HEK293 (cell line): ENCODE data around the gene EXOSC9.
A peak's percentile ranks its signal among the peaks of the same experiment; 100 is the strongest.

Experiments used
- BCL11A ChIP-seq: fragments of 450-650 bp; formaldehyde crosslinking; IDR thresholded peaks from 2 replicates; pipeline ENCODE4 v1.5.1; 2016; ENCODE audit warnings: low read depth, missing biosample characterization, missing genetic modification characterization
- CTCF ChIP-seq: fragments of 450-650 bp; formaldehyde crosslinking; IDR thresholded peaks from 2 replicates; pipeline ENCODE4 v1.5.1; 2016; ENCODE audit warnings: missing biosample characterization, missing genetic modification characterization
- ELK4 ChIP-seq: IDR thresholded peaks from 2 replicates; pipeline ENCODE4 v1.6.1; 2011; ENCODE audit warnings: mild to moderate bottlenecking, low read depth, low read length, borderline replicate concordance
- GLI2 ChIP-seq: fragments of 450-650 bp; formaldehyde crosslinking; IDR thresholded peaks from 2 replicates; pipeline ENCODE4; 2017; ENCODE audit warnings: missing biosample characterization, missing genetic modification characterization, low read depth, borderline replicate concordance
- GLIS2 ChIP-seq: fragments of 450-650 bp; formaldehyde crosslinking; IDR thresholded peaks from 2 replicates; pipeline ENCODE4 v1.5.1; 2016; ENCODE audit warnings: missing biosample characterization, missing genetic modification characterization
- KLF17 ChIP-seq: fragments of 450-650 bp; formaldehyde crosslinking; IDR thresholded peaks from 2 replicates; pipeline ENCODE4 v1.5.1; 2016; ENCODE audit warnings: missing biosample characterization, missing genetic modification characterization
- KLF8 ChIP-seq: fragments of 450-650 bp; formaldehyde crosslinking; IDR thresholded peaks from 2 replicates; pipeline ENCODE4 v1.5.1; 2016; ENCODE audit warnings: missing biosample characterization, missing genetic modification characterization
- KLF9 ChIP-seq: fragments of 450-650 bp; formaldehyde crosslinking; IDR thresholded peaks from 2 replicates; pipeline ENCODE4 v1.5.1; 2016; ENCODE audit warnings: missing biosample characterization, missing genetic modification characterization, low read depth
- PATZ1 ChIP-seq: fragments of 450-650 bp; formaldehyde crosslinking; IDR thresholded peaks from 2 replicates; pipeline ENCODE4 v1.5.1; 2016; ENCODE audit warnings: missing biosample characterization, missing genetic modification characterization
- PRDM10 ChIP-seq: fragments of 450-650 bp; formaldehyde crosslinking; IDR thresholded peaks from 2 replicates; pipeline ENCODE4 v1.5.1; 2016; ENCODE audit warnings: missing biosample characterization, missing genetic modification characterization
- TRIM28 ChIP-seq: IDR thresholded peaks from 2 replicates; pipeline ENCODE4 v1.6.1; 2011; ENCODE audit warnings: low read length, control low read depth, borderline replicate concordance
- ZBTB20 ChIP-seq: fragments of 450-650 bp; formaldehyde crosslinking; IDR thresholded peaks from 2 replicates; pipeline ENCODE4 v1.5.1; 2016; ENCODE audit warnings: missing biosample characterization, missing genetic modification characterization
- ZBTB6 ChIP-seq: fragments of 450-650 bp; formaldehyde crosslinking; IDR thresholded peaks from 2 replicates; pipeline ENCODE4 v1.5.1; 2017; ENCODE audit warnings: missing biosample characterization, missing genetic modification characterization
- ZNF19 ChIP-seq: fragments of 450-650 bp; formaldehyde crosslinking; IDR thresholded peaks from 2 replicates; pipeline ENCODE4; 2016; ENCODE audit warnings: missing biosample characterization, missing genetic modification characterization, low read depth
- ZNF211 ChIP-seq: fragments of 450-650 bp; formaldehyde crosslinking; IDR thresholded peaks from 2 replicates; pipeline ENCODE4 v1.5.1; 2016; ENCODE audit warnings: low read depth, missing biosample characterization, missing genetic modification characterization
- ZNF248 ChIP-seq: fragments of 450-650 bp; formaldehyde crosslinking; IDR thresholded peaks from 2 replicates; pipeline ENCODE4 v1.5.1; 2017; ENCODE audit warnings: missing biosample characterization, missing genetic modification characterization
- ZNF274 ChIP-seq, 2 experiments: fragments of 200-500 bp in 1 of 2; fragments of 450-650 bp in 1 of 2; sonication (Bioruptor generic) in 1 of 2; formaldehyde crosslinking in 1 of 2; IDR thresholded peaks; 2 replicates each; pipeline versions ENCODE4 v1.5.1 to v1.6.1; 2014 to 2016; ENCODE audit warnings: borderline replicate concordance in 1 of 2, inconsistent platforms in 1 of 2, low read length in 1 of 2, missing biosample characterization in 1 of 2, missing genetic modification characterization in 1 of 2
- ZNF311 ChIP-seq: fragments of 450-650 bp; formaldehyde crosslinking; IDR thresholded peaks from 2 replicates; pipeline ENCODE4 v1.5.1; 2017; ENCODE audit warnings: missing biosample characterization, missing genetic modification characterization, borderline replicate concordance
- ZNF335 ChIP-seq: fragments of 450-650 bp; formaldehyde crosslinking; conservative IDR thresholded peaks from 2 replicates; pipeline ENCODE4 v1.5.1; 2016; ENCODE audit warnings: missing biosample characterization, missing genetic modification characterization
- ZNF350 ChIP-seq: fragments of 450-650 bp; formaldehyde crosslinking; IDR thresholded peaks from 2 replicates; pipeline ENCODE4 v1.5.0; 2017; ENCODE audit warnings: missing biosample characterization, mild to moderate bottlenecking, missing genetic modification characterization
- ZNF426 ChIP-seq: fragments of 450-650 bp; formaldehyde crosslinking; IDR thresholded peaks from 2 replicates; pipeline ENCODE4 v1.5.1; 2017; ENCODE audit warnings: missing biosample characterization, missing genetic modification characterization, mild to moderate bottlenecking, inconsistent platforms, moderate library complexity
- ZNF571 ChIP-seq: fragments of 450-650 bp; formaldehyde crosslinking; IDR thresholded peaks from 2 replicates; pipeline ENCODE4 v1.5.0; 2017; ENCODE audit warnings: missing biosample characterization, missing genetic modification characterization
- ZNF600 ChIP-seq: fragments of 450-650 bp; formaldehyde crosslinking; IDR thresholded peaks from 2 replicates; pipeline ENCODE4 v1.5.1; 2016; ENCODE audit warnings: missing biosample characterization, missing genetic modification characterization
- ZNF660 ChIP-seq: fragments of 450-650 bp; IDR thresholded peaks from 2 replicates; pipeline ENCODE4 v1.5.1; 2018; ENCODE audit warnings: missing biosample characterization, mild to moderate bottlenecking, missing genetic modification characterization
- ZNF692 ChIP-seq: fragments of 450-650 bp; formaldehyde crosslinking; IDR thresholded peaks from 2 replicates; pipeline ENCODE4 v1.5.1; 2016; ENCODE audit warnings: missing biosample characterization, missing genetic modification characterization
- ZNF776 ChIP-seq: fragments of 450-650 bp; formaldehyde crosslinking; IDR thresholded peaks from 2 replicates; pipeline ENCODE4 v1.5.0; 2017; ENCODE audit warnings: missing biosample characterization, missing genetic modification characterization, borderline replicate concordance
- ZNF792 ChIP-seq: fragments of 450-650 bp; formaldehyde crosslinking; IDR thresholded peaks from 2 replicates; pipeline ENCODE4 v1.5.1; 2016; ENCODE audit warnings: missing biosample characterization, missing genetic modification characterization

EXOSC9 gene

GRCh38 chr4:121822796-121823504 lies 21.8 kb downstream of the EXOSC9 start (continued):
- TF ChIP-seq BCL11A (tag by site-specific recombination): no peak
- 0 out of 2 replicates have a peak, but pooled peaks have one; percentile 14 for TF ChIP-seq KLF17
- no peak for TF ChIP-seq GLI2
- TF ChIP-seq ELK4: no peak
- TF ChIP-seq ZNF274 (IDR thresholded peaks at IDR 0.05; ENCODE audit: low read length): no peak
- peak; percentile 95 for TF ChIP-seq ZNF274 (tag by site-specific recombination; IDR thresholded peaks at IDR 0.05; ENCODE audit: borderline replicate concordance)
- TF ChIP-seq PRDM10 (tag by site-specific recombination): peak; percentile 57
- peak; percentile 43 for TF ChIP-seq GLIS2 (tag by site-specific recombination)
- no peak for TF ChIP-seq ZNF776
- no peak for TF ChIP-seq ZNF692 (tag by site-specific recombination)
- TF ChIP-seq ZNF571 (tag by site-specific recombination): no peak
- TF ChIP-seq ZNF660 (tag by site-specific recombination): peak; percentile 34; the same call in 1 of the 2 replicates
- TF ChIP-seq CTCF: peak; percentile 37; the same call in 1 of the 2 replicates
- TF ChIP-seq ZNF350 (tag by site-specific recombination): no peak
- TF ChIP-seq PATZ1: no peak
- no peak for TF ChIP-seq ZBTB6
- peak; percentile 86 for TF ChIP-seq ZBTB20 (tag by site-specific recombination)
- TF ChIP-seq KLF8: no peak
- no peak for TF ChIP-seq ZNF600 (tag by site-specific recombination)
- TF ChIP-seq ZNF335 (tag by site-specific recombination): peak; percentile 86
- no peak for TF ChIP-seq KLF9 (tag by site-specific recombination)
- TF ChIP-seq ZNF19 (tag by site-specific recombination): no peak
- TF ChIP-seq ZNF248: no peak
- no peak for TF ChIP-seq ZNF792 (tag by site-specific recombination)
- no peak for TF ChIP-seq ZNF426 (tag by site-specific recombination)
- peak; percentile 65; the same call in 1 of the 2 replicates for TF ChIP-seq TRIM28
- no peak for TF ChIP-seq ZNF311
- no peak for TF ChIP-seq ZNF211 (tag by site-specific recombination)
